Trophoblast cell (in vitro differentiated cells and primary cell): ENCODE results near the gene DGKD.

Source experiments
- DNase-seq, 2 donors: peaks; one replicate each; pipeline ENCODE4 v3.0.0-alpha.2; 2016
- H2AFZ ChIP-seq: 2 replicates; pipeline ENCODE4 v1.6.1; 2013; ENCODE audit warnings: low read length, moderate library complexity, mild to moderate bottlenecking; ENCODE audit not compliant: insufficient read depth, poor library complexity
- H2AK5ac ChIP-seq: 2 replicates; pipeline ENCODE4 v1.6.1; 2013; ENCODE audit warnings: mild to moderate bottlenecking, low read length
- H2BK120ac ChIP-seq: 2 replicates; pipeline ENCODE4 v1.6.1; 2013; ENCODE audit warnings: low read length, mild to moderate bottlenecking, moderate library complexity; ENCODE audit not compliant: insufficient read depth, poor library complexity
- H2BK12ac ChIP-seq: 2 replicates; pipeline ENCODE4 v1.6.1; 2013; ENCODE audit warnings: mild to moderate bottlenecking, low read length, moderate library complexity
- H2BK5ac ChIP-seq: 2 replicates; pipeline ENCODE4 v1.6.1; 2013; ENCODE audit warnings: low read length, low read depth, moderate library complexity, mild to moderate bottlenecking; ENCODE audit not compliant: poor library complexity
- H3K14ac ChIP-seq: 2 replicates; pipeline ENCODE4 v1.6.1; 2013; ENCODE audit warnings: mild to moderate bottlenecking, low read length
- H3K18ac ChIP-seq: 2 replicates; pipeline ENCODE4 v1.6.1; 2013; ENCODE audit warnings: mild to moderate bottlenecking, low read length
- H3K23ac ChIP-seq: 2 replicates; pipeline ENCODE4 v1.6.1; 2013; ENCODE audit warnings: low read length
- H3K27ac ChIP-seq: 2 replicates; pipeline ENCODE4 v1.5.1; 2013; ENCODE audit warnings: low read depth, mild to moderate bottlenecking, inconsistent platforms, low read length, moderate library complexity
- H3K27me3 ChIP-seq: 2 replicates; pipeline ENCODE4 v1.6.1; 2013; ENCODE audit warnings: inconsistent platforms, mild to moderate bottlenecking, low read length, moderate library complexity; ENCODE audit not compliant: insufficient read depth
- H3K36me3 ChIP-seq, 2 experiments: 1 replicate in 1 of 2; 2 replicates in 1 of 2; pipeline ENCODE4 v1.6.1; 2013; ENCODE audit warnings: low read length in 2 of 2, mild to moderate bottlenecking in 2 of 2, moderate library complexity in 1 of 2; ENCODE audit not compliant: insufficient read depth in 2 of 2, control insufficient read depth in 1 of 2
- H3K4ac ChIP-seq: 2 replicates; pipeline ENCODE4 v1.6.1; 2013; ENCODE audit warnings: low read depth, mild to moderate bottlenecking, low read length, moderate library complexity
- H3K4me1 ChIP-seq, 2 experiments: 1 replicate in 1 of 2; 2 replicates in 1 of 2; pipeline ENCODE4 v1.6.1; 2013; ENCODE audit warnings: low read length in 2 of 2, mild to moderate bottlenecking in 2 of 2, moderate library complexity in 1 of 2; ENCODE audit not compliant: insufficient read depth in 2 of 2, control insufficient read depth in 1 of 2
- H3K4me2 ChIP-seq: 2 replicates; pipeline ENCODE4 v1.6.1; 2013; ENCODE audit warnings: inconsistent platforms, mild to moderate bottlenecking, low read length, moderate library complexity
- H3K4me3 ChIP-seq: 2 replicates; pipeline ENCODE4 v1.5.1; 2013; ENCODE audit warnings: mild to moderate bottlenecking, low read depth, low read length, inconsistent platforms
- H3K79me1 ChIP-seq: one replicate; pipeline ENCODE4 v1.6.1; 2013; ENCODE audit warnings: low read length
- H3K79me2 ChIP-seq: 2 replicates; pipeline ENCODE4 v1.6.1; 2013; ENCODE audit warnings: low read length, mild to moderate bottlenecking; ENCODE audit not compliant: control insufficient read depth, insufficient read depth, poor library complexity
- H3K9ac ChIP-seq: 2 replicates; pipeline ENCODE4 v1.6.1; 2013; ENCODE audit warnings: mild to moderate bottlenecking, low read length
- H3K9me3 ChIP-seq: 2 replicates; pipeline ENCODE4 v1.6.1; 2013; ENCODE audit warnings: low read depth, mild to moderate bottlenecking, control low read depth, inconsistent platforms, low read length; ENCODE audit not compliant: insufficient read depth
- H4K12ac ChIP-seq: 2 replicates; pipeline ENCODE4 v1.6.1; 2013; ENCODE audit warnings: low read depth, mild to moderate bottlenecking, low read length, moderate library complexity
- H4K8ac ChIP-seq: 2 replicates; pipeline ENCODE4 v1.6.1; 2013; ENCODE audit warnings: low read depth, mild to moderate bottlenecking, low read length, moderate library complexity
- H4K91ac ChIP-seq: one replicate; pipeline ENCODE4 v1.6.1; 2013; ENCODE audit warnings: low read depth, mild to moderate bottlenecking, low read length, moderate library complexity
- WGBS: extraction: QIAGEN DNeasy Blood & Tissue Kit; methylation state at CpG from one replicate; pipeline ENCODE4 v1.1.7; 2013; ENCODE audit warnings: missing lambda C conversion rate; ENCODE audit not compliant: insufficient read length, insufficient coverage; ENCODE audit errors: extremely low coverage; 5-methylcytosine and 5-hydroxymethylcytosine counted together

DGKD gene

DNA sequence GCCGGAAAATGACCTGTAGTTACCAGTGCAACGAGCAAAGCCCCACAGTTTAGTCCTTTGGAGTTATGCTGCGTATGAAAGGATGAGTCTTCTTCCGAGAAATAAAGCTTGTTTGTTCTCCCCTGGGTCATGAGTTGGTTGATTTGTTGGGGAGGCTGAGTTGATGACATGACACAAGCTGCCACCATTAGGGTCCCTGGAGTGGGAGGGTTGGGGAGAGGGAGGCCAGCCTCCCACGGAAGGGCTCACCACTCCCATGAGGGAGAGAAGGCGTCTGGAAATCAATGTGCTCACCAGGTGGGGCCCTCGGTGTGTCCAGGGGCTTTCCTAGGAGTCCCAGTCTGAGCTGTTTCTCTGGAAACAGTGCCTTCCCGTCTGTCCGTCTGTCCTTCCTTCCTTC is 7.4 kb upstream of the DGKD start:
- Histone ChIP-seq H3K4me2 (no peak overlapping the region), H3K27me3 (no peaks in the 10 kb centered on the region), H3K27ac (no peak overlapping the region), H2BK12ac (no peak overlapping the region), H3K14ac (no peak overlapping the region), H4K8ac (no peak overlapping the region), H3K23ac (no peak overlapping the region), H4K91ac (no peak overlapping the region), H2BK120ac (no peak overlapping the region), H3K79me2 (no peaks in the 10 kb centered on the region), H3K4me1 (peaks cover 6 to 10% of the 10 kb centered on the region in 2 experiments), H3K18ac (no peak overlapping the region), H3K79me1 (no peaks in the 10 kb centered on the region), H2BK5ac (no peak overlapping the region), H3K9me3 (peaks cover 2% of the 10 kb centered on the region), H3K4me3 (no peak overlapping the region), H3K36me3 (no peaks in the 10 kb centered on the region), H3K4ac (no peak overlapping the region), H4K12ac (no peak overlapping the region), H2AK5ac (no peak overlapping the region), H2AFZ (no peak overlapping the region), H3K9ac (no peak overlapping the region)
- no CpG with 5 or more reads among the region's 9 CpGs for WGBS
- DNase-seq, result no peak

- no CpG with 5 or more reads among the region's 15 CpGs for WGBS
- H2AFZ ChIP-seq, result no peak overlapping the region
- peaks cover 4% of the 10 kb centered on the region for H3K79me1 ChIP-seq
- H2AK5ac ChIP-seq, result no peak overlapping the region
- no peak overlapping the region for H2BK5ac ChIP-seq
- H3K27me3 ChIP-seq, result no peaks in the 10 kb centered on the region
- no peak overlapping the region for H4K8ac ChIP-seq
- peaks cover 4% of the 10 kb centered on the region for H3K9me3 ChIP-seq
- no peak overlapping the region for H2BK120ac ChIP-seq
- H4K91ac ChIP-seq, result no peak overlapping the region
- no peak for DNase-seq
- peaks cover 12 to 18% of the 10 kb centered on the region in 2 experiments for H3K4me1 ChIP-seq
- H3K79me2 ChIP-seq, result peaks cover 2% of the 10 kb centered on the region
- no peak overlapping the region for H4K12ac ChIP-seq
- no peak overlapping the region for H3K18ac ChIP-seq
- no peak overlapping the region for H3K9ac ChIP-seq
- no peak overlapping the region for H3K14ac ChIP-seq
- H3K4ac ChIP-seq, result no peak overlapping the region
- H3K23ac ChIP-seq, result no peak overlapping the region
- H3K27ac ChIP-seq, result no peak overlapping the region
- H3K4me3 ChIP-seq, result no peak overlapping the region
- H3K36me3 ChIP-seq, result no peaks in the 10 kb centered on the region
- H2BK12ac ChIP-seq, result no peak overlapping the region
- H3K4me2 ChIP-seq, result no peak overlapping the region
Measured at GRCh38 chr2:233349005-233349998, 5.0 kb upstream of the DGKD start.

- peaks cover 4% of the 10 kb centered on the region for H3K9me3 ChIP-seq
- no peak overlapping the region for H3K4me2 ChIP-seq
- H3K18ac ChIP-seq, result no peak overlapping the region
- no CpG with 5 or more reads among the region's 8 CpGs for WGBS
- H4K12ac ChIP-seq, result no peak overlapping the region
- peaks cover 15 to 24% of the 10 kb centered on the region in 2 experiments for H3K4me1 ChIP-seq
- H2BK5ac ChIP-seq, result no peak overlapping the region
- no peak overlapping the region for H3K9ac ChIP-seq
- no peak overlapping the region for H3K14ac ChIP-seq
- no peak overlapping the region for H2BK12ac ChIP-seq
- no peak overlapping the region for H4K91ac ChIP-seq
- H3K27ac ChIP-seq, result no peak overlapping the region
- H2BK120ac ChIP-seq, result no peak overlapping the region
- no peak overlapping the region for H2AK5ac ChIP-seq
- no peaks in the 10 kb centered on the region for H3K36me3 ChIP-seq
- no peaks in the 10 kb centered on the region for H3K27me3 ChIP-seq
- no peak overlapping the region for H3K4ac ChIP-seq
- H3K4me3 ChIP-seq, result no peak overlapping the region
- no peak overlapping the region for H3K23ac ChIP-seq
- H2AFZ ChIP-seq, result no peak overlapping the region
- peak; percentile 50 to 70 for DNase-seq
- peaks cover 5% of the 10 kb centered on the region for H3K79me1 ChIP-seq
- H3K79me2 ChIP-seq, result peaks cover 5% of the 10 kb centered on the region
- no peak overlapping the region for H4K8ac ChIP-seq
Measured at GRCh38 chr2:233350708-233351107, 3.6 kb upstream of the DGKD start.

DNA sequence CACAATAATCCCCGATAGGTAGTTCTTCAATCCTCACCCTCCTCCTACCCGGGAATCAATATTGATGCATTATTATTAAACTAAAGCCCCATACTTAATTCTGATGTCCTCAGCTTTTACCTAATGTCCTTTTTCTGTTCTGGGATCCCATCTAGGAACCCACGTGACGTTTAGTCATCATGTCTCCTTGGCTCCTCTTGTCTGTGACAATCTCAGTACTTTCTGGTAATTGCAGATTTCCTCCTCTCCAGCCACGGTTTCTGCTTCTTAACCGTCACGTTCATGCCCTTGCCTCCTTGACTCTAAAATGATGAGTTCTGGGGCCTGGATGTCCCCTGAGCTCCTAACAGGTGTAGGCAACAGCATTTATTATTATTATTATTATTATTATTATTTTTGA is 2.9 kb upstream of the DGKD start:
- Histone ChIP-seq H3K36me3 (no peaks in the 10 kb centered on the region), H2AFZ (no peak overlapping the region), H2AK5ac (no peak overlapping the region), H4K12ac (no peak overlapping the region), H3K79me1 (peaks cover 10% of the 10 kb centered on the region), H3K79me2 (peaks cover 5% of the 10 kb centered on the region), H4K8ac (no peak overlapping the region), H2BK12ac (no peak overlapping the region), H3K14ac (no peak overlapping the region), H3K4ac (no peak overlapping the region), H3K9me3 (peaks cover 4% of the 10 kb centered on the region), H3K4me2 (no peak overlapping the region), H3K27me3 (no peaks in the 10 kb centered on the region), H4K91ac (no peak overlapping the region), H3K4me3 (no peak overlapping the region), H3K23ac (no peak overlapping the region), H3K9ac (no peak overlapping the region), H3K27ac (no peak overlapping the region), H2BK5ac (no peak overlapping the region), H3K18ac (no peak overlapping the region), H3K4me1 (peaks cover 15 to 27% of the 10 kb centered on the region in 2 experiments), H2BK120ac (no peak overlapping the region)
- DNase-seq, result no peak
- WGBS, result no CpG with 5 or more reads among the region's 7 CpGs
